ENCODE data around the gene DDX25.
"Not testable (repeated sequence)": the region's sequence is repeated elsewhere in the genome, so short reads cannot be mapped to it uniquely, and the experiment has no call there.

The DDX25 gene

GRCh38 chr11:125903711-125904659 is at the start of gene DDX25:
DDX25 (plus strand) TSS chr11:125904508; CDS start chr11:125904518, 10 bp downstream.
- no peak within 1 kb of the TSS for H3K27ac ChIP-seq (ENCODE audit: low read length)
- H3K36me3 ChIP-seq (ENCODE audit: control insufficient read depth, insufficient read depth, low read length): no peaks in the 10 kb centered on the region; the same call in 1 of the 2 replicates
- no peaks in the 10 kb centered on the region for H3K4me1 ChIP-seq (ENCODE audit: control insufficient read depth, insufficient read depth, low read length)
- no peak for DNase-seq (ENCODE audit: low read depth, low spot score)
- H3K9me3 ChIP-seq (ENCODE audit: control insufficient read depth, insufficient read depth, low read length): no peaks in the 10 kb centered on the region
- H3K4me3 ChIP-seq (ENCODE audit: low read length): peak within 1 kb of the TSS; percentile 47; the same call in 1 of the 2 replicates
- peaks cover 8% of the 10 kb centered on the region; the same call in 1 of the 2 replicates for H3K27me3 ChIP-seq (ENCODE audit: control insufficient read depth, insufficient read depth, low read length)
- WGBS (ENCODE audit: insufficient coverage, insufficient read length): no CpG with 5 or more reads among the region's 81 CpGs

DNA sequence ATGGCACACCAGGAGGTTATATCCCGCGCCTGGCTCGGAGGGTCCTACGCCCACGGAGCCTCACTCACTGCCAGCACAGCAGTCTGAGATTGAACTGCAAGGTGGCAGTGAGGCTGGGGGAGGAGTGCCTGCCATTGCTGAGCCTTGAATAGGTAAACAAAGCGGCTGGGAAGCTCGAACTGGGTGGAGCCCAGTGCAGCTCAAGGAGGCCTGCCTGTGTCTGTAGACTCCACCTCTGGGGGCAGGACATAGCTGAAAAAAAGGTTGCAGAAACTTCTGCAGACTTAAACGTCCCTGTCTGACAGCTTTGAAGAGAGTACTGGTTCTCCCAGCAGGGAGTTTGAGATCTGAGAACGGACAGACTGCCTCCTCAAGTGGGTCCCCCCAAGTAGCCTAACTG is 46.6 kb upstream of the DDX25 start:
- H3K27me3 ChIP-seq (ENCODE audit: control insufficient read depth, insufficient read depth, low read length); H3K36me3 ChIP-seq (ENCODE audit: control insufficient read depth, insufficient read depth, low read length); H3K4me1 ChIP-seq (ENCODE audit: control insufficient read depth, insufficient read depth, low read length); DNase-seq (ENCODE audit: low read depth, low spot score); H3K4me3 ChIP-seq (ENCODE audit: low read length); H3K27ac ChIP-seq (ENCODE audit: low read length); H3K9me3 ChIP-seq (ENCODE audit: control insufficient read depth, insufficient read depth, low read length): not testable (repeated sequence)
- no CpG with 5 or more reads among the region's 9 CpGs for WGBS (ENCODE audit: insufficient coverage, insufficient read length)

GRCh38 chr11:125862786-125863185 is 41.5 kb upstream of the DDX25 start:
- not testable (repeated sequence) for H3K4me3 ChIP-seq (ENCODE audit: low read length); H3K36me3 ChIP-seq (ENCODE audit: control insufficient read depth, insufficient read depth, low read length); DNase-seq (ENCODE audit: low read depth, low spot score); H3K27ac ChIP-seq (ENCODE audit: low read length); H3K4me1 ChIP-seq (ENCODE audit: control insufficient read depth, insufficient read depth, low read length); H3K27me3 ChIP-seq (ENCODE audit: control insufficient read depth, insufficient read depth, low read length); H3K9me3 ChIP-seq (ENCODE audit: control insufficient read depth, insufficient read depth, low read length)
- no CpG with 5 or more reads among the region's 33 CpGs for WGBS (ENCODE audit: insufficient coverage, insufficient read length)

DNA sequence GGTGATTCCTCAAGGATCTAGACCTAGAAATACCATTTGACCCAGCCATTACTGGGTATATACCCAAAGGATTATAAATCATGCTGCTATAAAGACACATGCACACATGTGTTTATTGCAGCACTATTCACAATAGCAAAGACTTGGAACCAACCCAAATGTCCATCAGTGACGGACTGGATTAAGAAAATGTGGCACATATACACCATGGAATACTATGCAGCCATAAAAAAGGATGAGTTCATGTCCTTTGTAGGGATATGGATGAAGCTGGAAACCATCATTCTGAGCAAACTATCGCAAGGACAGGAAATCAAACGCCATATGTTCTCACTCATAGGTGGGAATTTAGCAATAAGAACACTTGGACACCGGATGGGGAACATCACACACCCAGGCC is 39.0 kb upstream of the DDX25 start:
- not testable (repeated sequence) for H3K4me1 ChIP-seq (ENCODE audit: control insufficient read depth, insufficient read depth, low read length); H3K9me3 ChIP-seq (ENCODE audit: control insufficient read depth, insufficient read depth, low read length); H3K36me3 ChIP-seq (ENCODE audit: control insufficient read depth, insufficient read depth, low read length); H3K4me3 ChIP-seq (ENCODE audit: low read length); H3K27me3 ChIP-seq (ENCODE audit: control insufficient read depth, insufficient read depth, low read length); H3K27ac ChIP-seq (ENCODE audit: low read length); DNase-seq (ENCODE audit: low read depth, low spot score)
- no CpG with 5 or more reads among the region's 4 CpGs for WGBS (ENCODE audit: insufficient coverage, insufficient read length)

GRCh38 chr11:125869521-125869920 is 34.8 kb upstream of the DDX25 start:
- no peaks in the 10 kb centered on the region for H3K4me1 ChIP-seq (ENCODE audit: control insufficient read depth, insufficient read depth, low read length)
- H3K27ac ChIP-seq (ENCODE audit: low read length): no peak overlapping the region
- H3K36me3 ChIP-seq (ENCODE audit: control insufficient read depth, insufficient read depth, low read length): no peaks in the 10 kb centered on the region
- no peaks in the 10 kb centered on the region for H3K27me3 ChIP-seq (ENCODE audit: control insufficient read depth, insufficient read depth, low read length)
- no peak overlapping the region for H3K4me3 ChIP-seq (ENCODE audit: low read length)
- DNase-seq (ENCODE audit: low read depth, low spot score): no peak
- no CpG with 5 or more reads among the region's 2 CpGs for WGBS (ENCODE audit: insufficient coverage, insufficient read length)
- no peaks in the 10 kb centered on the region for H3K9me3 ChIP-seq (ENCODE audit: control insufficient read depth, insufficient read depth, low read length)

DNA sequence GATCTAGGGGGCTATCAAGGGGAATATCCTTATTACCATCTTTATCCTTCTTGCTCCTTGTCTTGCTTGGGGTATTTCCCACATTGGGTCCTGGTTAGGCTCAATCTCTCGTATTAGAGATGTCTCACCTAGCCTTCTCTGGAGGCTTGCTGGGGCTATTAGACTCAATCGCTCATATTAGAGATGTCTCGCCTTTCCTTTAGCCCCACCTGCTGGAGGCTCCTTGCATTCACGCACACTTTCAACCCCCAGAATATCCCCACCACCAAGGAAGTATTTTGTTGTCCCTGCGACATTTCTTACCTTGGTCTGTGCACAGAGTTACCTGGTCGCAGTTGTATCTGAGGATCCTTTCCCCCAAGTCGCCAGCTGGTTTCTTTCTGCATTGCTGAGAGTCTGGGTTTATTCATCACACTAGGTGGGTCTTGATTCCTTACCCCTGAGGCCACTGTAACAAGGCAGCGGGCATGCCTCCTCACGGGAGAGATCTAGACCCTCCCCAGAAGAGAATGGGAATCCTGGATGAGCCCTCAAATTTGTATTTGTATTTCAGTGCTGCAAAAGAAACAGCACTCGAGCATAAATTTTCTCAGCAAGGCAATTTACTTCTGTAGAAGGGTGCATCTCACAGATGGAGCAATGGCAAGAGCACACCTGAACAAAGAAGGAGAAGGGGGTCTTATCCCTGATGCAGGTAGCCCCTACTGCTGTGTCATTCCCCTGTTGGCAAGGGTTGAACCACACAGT is 32.7 kb upstream of the DDX25 start:
- no peaks in the 10 kb centered on the region for H3K27me3 ChIP-seq (ENCODE audit: control insufficient read depth, insufficient read depth, low read length)
- no peak overlapping the region for H3K27ac ChIP-seq (ENCODE audit: low read length)
- H3K4me1 ChIP-seq (ENCODE audit: control insufficient read depth, insufficient read depth, low read length): no peaks in the 10 kb centered on the region
- no peak for DNase-seq (ENCODE audit: low read depth, low spot score)
- no CpG with 5 or more reads among the region's 10 CpGs for WGBS (ENCODE audit: insufficient coverage, insufficient read length)
- no peak overlapping the region for H3K4me3 ChIP-seq (ENCODE audit: low read length)
- H3K9me3 ChIP-seq (ENCODE audit: control insufficient read depth, insufficient read depth, low read length): no peaks in the 10 kb centered on the region
- no peaks in the 10 kb centered on the region for H3K36me3 ChIP-seq (ENCODE audit: control insufficient read depth, insufficient read depth, low read length)

- Histone ChIP-seq H3K27ac (ENCODE audit: low read length) (no peak overlapping the region), H3K4me3 (ENCODE audit: low read length) (no peak overlapping the region)
- no peak for DNase-seq (ENCODE audit: low read depth, low spot score)
Observed at GRCh38 chr11:125872138-125872491, 32.2 kb upstream of the DDX25 start.

GRCh38 chr11:125873881-125874555 is 30.3 kb upstream of the DDX25 start:
- Histone ChIP-seq H3K36me3 (ENCODE audit: control insufficient read depth, insufficient read depth, low read length) (no peaks in the 10 kb centered on the region), H3K27me3 (ENCODE audit: control insufficient read depth, insufficient read depth, low read length) (no peaks in the 10 kb centered on the region), H3K27ac (ENCODE audit: low read length) (no peak overlapping the region), H3K4me1 (ENCODE audit: control insufficient read depth, insufficient read depth, low read length) (no peaks in the 10 kb centered on the region), H3K9me3 (ENCODE audit: control insufficient read depth, insufficient read depth, low read length) (no peaks in the 10 kb centered on the region), H3K4me3 (ENCODE audit: low read length) (no peak overlapping the region)
- no peak for DNase-seq (ENCODE audit: low read depth, low spot score)
- WGBS (ENCODE audit: insufficient coverage, insufficient read length): no CpG with 5 or more reads among the region's 20 CpGs

More at GRCh38 chr11:125872138-125872491, 32.2 kb upstream of the DDX25 start:
- H3K27me3 ChIP-seq (ENCODE audit: control insufficient read depth, insufficient read depth, low read length): no peaks in the 10 kb centered on the region
- no peaks in the 10 kb centered on the region for H3K4me1 ChIP-seq (ENCODE audit: control insufficient read depth, insufficient read depth, low read length)
- no peaks in the 10 kb centered on the region for H3K9me3 ChIP-seq (ENCODE audit: control insufficient read depth, insufficient read depth, low read length)
- no peaks in the 10 kb centered on the region for H3K36me3 ChIP-seq (ENCODE audit: control insufficient read depth, insufficient read depth, low read length)

DNA sequence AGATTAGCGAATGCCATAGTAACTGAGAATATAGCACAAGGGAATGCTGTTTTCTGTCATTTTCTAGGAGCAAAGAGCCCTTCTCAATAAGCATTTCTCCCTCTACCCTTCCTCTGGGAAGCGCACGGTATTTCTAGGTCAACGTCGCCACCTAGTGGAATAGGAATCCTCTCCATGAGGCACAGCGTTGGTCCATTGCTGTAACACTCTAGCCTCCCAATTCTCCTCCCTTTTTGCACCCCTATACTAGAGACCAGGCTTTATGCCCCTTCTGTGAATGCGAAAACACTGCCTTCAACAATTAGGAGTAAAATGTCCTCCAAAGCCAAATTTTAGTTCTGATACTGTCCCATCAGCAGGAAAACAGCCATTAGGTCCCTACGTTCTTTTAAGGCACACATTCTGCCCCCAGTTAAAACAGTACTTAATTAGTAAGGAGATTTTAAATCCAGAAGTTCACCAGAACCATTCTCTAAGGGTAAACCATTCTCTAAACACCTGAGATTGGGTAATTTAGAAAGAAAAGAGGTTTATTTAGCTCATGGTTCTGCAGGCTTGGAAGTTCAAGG is 29.7 kb upstream of the DDX25 start:
- H3K27ac ChIP-seq (ENCODE audit: low read length): no peak overlapping the region
- no peaks in the 10 kb centered on the region for H3K36me3 ChIP-seq (ENCODE audit: control insufficient read depth, insufficient read depth, low read length)
- DNase-seq (ENCODE audit: low read depth, low spot score): peak; percentile 61
- H3K9me3 ChIP-seq (ENCODE audit: control insufficient read depth, insufficient read depth, low read length): no peaks in the 10 kb centered on the region
- H3K27me3 ChIP-seq (ENCODE audit: control insufficient read depth, insufficient read depth, low read length): no peaks in the 10 kb centered on the region
- no peaks in the 10 kb centered on the region for H3K4me1 ChIP-seq (ENCODE audit: control insufficient read depth, insufficient read depth, low read length)
- no CpG with 5 or more reads among the region's 8 CpGs for WGBS (ENCODE audit: insufficient coverage, insufficient read length)
- H3K4me3 ChIP-seq (ENCODE audit: low read length): no peak overlapping the region

DNA sequence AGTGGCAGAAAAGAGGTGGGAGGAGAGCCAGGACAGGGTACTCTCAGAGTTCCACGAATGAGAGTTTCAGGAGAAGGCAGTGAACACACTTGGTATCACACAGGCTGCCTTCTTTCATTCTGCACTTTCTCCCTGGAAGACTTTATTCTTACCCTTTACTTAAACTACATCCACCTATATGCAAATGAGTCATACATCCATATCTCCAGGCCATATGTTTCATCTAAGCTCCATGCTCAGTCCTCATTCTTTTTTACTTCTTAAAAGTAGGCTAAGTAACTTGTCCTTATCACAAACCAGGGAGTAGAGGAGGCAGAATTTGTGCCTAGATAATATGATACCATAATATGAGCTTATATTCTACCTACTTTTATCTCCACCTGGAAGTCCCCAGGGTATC is 23.0 kb upstream of the DDX25 start:
- no peaks in the 10 kb centered on the region for H3K4me1 ChIP-seq (ENCODE audit: control insufficient read depth, insufficient read depth, low read length)
- DNase-seq (ENCODE audit: low read depth, low spot score): no peak
- no CpG with 5 or more reads among the region's 1 CpG for WGBS (ENCODE audit: insufficient coverage, insufficient read length)
- no peak overlapping the region for H3K27ac ChIP-seq (ENCODE audit: low read length)
- no peaks in the 10 kb centered on the region for H3K36me3 ChIP-seq (ENCODE audit: control insufficient read depth, insufficient read depth, low read length)
- H3K9me3 ChIP-seq (ENCODE audit: control insufficient read depth, insufficient read depth, low read length): no peaks in the 10 kb centered on the region
- no peaks in the 10 kb centered on the region for H3K27me3 ChIP-seq (ENCODE audit: control insufficient read depth, insufficient read depth, low read length)
- H3K4me3 ChIP-seq (ENCODE audit: low read length): no peak overlapping the region

Measured in iPS DF 6.9 (cell line).